GM21529 (cell line): ENCODE results near the gene ADAMTSL2.

Experiments
- ATAC-seq: cut with Tn5 transposase; IDR thresholded peaks from one replicate; pipeline ENCODE4 v1.9.1; 2021; ENCODE audit not compliant: unreplicated experiment

Gene ADAMTSL2

DNA sequence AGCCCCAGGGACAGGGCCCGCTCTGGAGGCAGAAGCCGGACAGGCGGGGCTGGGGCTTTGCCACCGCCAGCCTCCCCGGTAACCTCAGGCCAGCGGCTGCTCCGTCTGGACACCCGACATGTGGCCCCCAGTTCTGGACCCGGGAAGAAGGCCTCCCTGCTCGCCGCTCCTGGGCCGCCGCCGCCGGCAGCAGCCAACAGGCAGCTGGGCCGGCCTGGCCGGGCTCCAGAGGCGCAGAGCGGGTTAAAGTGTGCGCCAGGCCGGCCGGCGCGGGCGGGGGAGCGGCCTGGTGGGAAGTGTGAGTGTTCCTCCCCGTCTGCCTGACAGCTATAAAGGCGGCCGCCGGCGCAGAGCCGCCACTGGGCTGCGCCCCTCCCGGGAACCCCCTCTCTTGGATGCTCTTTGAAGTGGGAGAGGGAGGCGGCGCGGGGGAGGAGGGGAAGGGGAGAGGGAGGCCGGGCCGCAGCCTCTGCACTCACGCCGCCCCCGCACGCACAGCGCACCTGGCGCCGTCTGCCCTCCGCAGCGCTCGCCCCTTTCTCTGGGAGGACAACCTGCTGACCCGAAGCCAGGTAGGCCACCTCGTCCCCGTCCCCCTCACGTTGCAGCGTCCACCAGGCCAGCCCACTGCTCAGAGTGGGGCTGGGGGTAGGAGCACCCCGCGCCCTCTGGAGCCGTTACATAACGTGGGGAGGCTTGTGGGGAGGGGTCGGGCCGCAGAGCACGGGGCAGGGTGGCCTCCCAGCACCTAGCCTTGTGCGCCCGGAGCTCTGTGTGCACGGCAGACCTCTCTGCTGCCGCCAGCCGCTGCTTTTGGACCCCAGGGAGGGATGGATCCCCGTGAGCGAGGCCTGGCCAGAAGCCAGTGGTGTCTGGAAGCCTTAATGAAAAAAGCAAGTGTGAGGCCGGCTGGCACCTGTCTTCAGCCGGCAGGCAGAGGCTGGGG lies at the start of gene ADAMTSL2:
Gene ADAMTSL2 (plus strand): TSS at position 359 of the 946 bp plus-strand sequence. CDS start 2,009 bp downstream, outside the sequence.
- no peak for ATAC-seq

DNA sequence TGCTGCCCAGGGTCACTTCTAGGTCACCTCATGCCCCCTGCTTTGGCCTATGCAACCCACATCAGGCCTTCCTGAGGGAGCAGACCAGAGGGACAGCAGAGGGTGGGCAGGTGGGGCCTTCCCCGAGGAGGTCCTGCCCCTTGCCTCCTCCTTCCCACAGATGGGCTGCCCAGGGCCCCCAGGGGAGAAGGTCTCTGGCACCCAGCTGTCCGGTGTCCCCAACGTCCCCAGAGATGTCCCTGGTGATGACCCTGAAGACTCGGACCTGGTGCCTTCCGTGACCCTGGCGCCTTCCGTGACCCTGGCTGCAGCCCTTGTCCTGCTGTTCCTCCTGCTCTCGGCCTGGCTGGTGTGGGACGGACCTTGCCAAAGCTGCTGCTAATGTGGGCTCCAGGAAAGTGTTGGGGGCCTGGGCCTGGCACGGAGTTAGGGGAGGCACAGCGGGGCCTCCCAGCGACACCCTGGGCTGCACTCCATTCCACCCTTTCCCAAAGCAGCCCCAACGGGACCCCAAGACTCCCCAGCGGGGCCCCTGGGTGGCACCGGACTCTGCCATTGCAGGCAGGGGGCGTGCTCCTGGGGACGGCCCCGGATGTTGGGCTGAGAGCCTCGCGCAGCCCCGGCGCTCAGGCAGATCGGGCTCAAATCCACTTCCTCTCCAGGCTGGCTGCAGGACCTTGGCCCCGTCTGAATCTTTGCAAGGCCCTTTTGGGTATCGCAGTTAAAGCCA lies 48.8 kb upstream of the ADAMTSL2 start:
- ATAC-seq = no peak

DNA sequence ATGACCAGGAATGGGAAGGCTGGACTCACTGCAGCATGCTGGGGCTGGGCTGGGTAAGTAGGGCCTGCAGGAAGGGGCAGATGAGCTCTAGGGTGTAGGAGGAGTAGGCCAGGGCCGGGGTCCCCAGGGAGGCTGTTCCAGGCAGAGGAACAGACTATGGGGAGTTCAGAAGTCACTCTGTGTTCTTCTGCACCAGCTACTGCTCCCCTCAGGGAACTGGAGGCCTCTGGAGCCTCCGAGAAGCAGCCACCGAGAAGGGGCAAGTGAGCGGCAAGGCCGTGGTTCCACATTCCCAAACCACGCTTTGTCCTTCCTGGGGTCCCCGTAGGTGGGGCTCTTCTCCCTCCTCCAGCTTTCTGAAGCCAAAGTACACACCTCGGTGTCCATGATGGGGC lies 47.2 kb upstream of the ADAMTSL2 start:
- no peak for ATAC-seq

DNA sequence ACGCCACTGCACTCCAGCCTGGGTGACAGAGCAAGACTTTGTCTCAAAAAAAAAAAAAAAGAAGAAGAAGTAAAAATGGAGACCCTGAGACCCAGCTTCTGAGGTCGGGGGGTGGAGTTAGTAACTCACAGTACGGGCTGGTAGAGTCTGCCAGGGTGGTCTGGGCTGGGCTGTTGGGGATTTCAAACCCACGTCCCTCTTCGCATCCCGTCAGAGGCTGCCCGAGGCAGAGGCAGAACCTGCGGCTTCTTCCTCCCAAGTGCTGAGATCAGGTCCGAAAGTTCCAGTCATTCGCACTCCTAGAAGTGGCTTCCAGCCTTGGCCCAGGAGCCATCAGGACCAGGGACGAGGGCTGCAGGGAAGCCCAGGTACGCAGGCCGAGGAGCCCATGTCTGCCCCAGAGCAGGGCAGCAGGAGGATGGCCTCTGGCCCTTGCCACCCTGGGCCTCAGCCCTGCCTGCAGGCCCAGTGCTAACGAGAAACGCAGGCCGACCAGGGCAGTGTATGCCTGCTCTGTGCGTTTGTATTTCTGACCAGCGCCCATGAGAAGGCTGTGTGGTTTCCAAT lies 45.7 kb upstream of the ADAMTSL2 start:
- ATAC-seq = no peak

DNA sequence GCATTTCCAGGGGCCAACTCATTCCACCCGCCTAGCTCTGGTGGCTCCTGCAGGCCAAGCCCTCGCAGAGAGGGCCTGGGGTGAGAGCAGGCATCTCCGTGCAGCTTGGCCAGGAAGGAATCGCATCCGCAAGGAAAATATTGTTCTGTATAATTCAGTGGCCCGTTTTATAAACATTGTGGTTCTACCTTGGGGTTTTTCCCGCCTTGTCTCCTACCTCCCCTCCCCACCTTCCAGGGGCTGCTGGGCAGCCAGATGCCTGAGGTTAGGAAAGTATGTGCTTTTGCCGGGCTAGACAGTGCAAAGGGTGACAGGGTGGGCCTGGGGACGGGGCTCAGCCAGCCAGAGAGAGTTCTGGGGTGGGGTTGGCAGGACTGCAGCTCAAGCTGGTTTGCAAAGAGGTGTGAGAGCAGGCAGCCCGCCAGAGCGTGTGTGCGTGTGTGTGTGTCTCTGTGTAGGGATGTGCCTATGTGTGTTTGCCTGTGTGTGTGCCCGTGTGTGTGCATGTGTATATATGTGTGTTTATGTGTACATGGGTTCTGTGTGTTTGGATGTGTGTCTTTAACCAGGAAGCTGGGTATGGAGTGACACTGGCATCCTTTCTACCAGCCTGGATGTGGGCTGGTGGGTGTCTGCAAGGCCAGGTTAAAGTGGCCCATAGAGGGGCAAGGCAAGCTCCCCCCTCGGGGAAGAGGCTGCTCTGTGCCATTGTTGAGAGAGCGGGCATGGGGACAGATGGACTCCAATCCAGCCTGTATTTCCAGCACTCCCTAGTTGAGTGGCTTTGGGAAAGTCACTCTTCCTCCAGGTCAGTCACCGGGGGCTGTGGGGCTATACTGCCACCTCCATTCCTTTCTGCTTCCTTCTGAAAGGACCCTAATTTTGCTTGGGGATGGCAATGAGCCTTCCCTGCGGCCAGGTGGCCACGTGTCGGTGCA lies 45.0 kb upstream of the ADAMTSL2 start:
- ATAC-seq = no peak

DNA sequence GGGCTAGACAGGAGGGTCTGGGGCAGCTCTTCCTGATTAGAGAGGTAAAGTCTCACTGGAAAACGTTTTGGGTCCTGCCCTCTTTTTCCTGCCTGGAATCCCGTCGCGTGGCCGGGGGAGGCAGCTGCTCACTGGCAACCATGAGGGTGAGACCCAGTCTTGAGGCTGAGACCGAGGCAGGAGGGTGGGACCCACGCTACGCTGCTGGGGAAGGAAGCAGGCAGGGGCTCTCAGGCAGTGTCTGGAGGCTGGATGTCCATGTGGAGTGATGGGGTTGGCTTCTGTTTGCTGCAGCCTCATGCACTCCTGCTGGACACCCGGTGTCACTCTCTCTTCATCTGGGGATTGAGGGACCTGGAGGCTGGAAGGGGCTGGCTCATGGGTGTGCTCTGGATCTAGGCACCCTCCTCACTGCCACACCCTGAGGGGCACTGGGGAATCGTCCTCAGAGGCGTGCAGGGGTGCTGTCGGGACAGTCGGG lies 44.3 kb upstream of the ADAMTSL2 start:
- no peak for ATAC-seq

DNA sequence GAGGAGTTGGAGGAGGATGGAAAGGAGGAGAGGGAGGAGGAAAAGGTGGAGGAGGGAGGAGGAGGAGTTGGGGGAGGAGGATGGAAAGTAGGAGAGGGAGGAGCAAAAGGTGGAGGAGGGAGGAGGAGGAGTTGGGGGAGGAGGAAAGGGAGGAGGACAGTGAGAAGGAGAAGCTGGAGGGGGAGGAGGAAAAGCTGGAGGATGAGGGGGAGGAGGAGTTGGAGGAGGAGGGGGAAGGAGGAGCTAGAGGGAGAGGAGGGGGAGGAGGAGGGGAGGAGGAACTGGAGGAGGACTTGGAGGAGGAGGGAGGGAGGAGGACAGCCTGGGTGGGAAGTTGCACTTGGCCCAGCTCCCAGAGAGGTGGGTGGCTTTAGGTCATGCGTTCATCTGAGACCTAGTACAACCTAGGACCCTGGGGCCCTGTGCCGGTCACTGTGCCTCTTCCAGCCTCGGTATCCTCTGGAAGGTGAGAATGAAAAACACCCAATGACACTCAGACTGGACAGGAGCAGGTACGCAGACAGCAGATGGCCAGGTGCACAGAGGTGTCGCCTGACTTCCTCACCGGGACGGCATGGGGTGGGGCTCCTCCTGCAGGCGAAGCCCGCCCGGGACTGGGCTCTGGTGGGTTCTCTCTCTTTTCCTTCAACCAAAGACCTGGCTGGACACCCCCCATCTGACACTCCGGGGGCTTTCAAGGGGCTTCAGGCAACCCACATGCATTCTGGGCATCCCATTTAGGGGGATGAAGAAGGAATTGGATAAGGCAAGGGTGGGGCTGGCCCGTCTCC lies 43.4 kb upstream of the ADAMTSL2 start:
- ATAC-seq = no peak

DNA sequence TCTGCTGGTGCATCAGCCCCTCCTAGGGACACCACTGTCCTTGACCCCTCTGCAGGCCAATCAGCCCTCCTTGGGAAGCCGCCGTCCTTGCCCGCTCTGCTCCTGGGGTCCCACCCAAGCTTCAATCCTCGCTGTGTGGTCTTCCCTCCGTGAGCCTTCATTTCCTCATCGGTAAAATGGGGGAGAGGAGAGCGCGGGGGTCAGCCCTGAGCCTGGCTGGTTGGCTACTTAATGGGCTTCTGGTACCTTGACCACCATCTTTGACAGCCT lies 42.9 kb upstream of the ADAMTSL2 start:
- ATAC-seq = no peak

DNA sequence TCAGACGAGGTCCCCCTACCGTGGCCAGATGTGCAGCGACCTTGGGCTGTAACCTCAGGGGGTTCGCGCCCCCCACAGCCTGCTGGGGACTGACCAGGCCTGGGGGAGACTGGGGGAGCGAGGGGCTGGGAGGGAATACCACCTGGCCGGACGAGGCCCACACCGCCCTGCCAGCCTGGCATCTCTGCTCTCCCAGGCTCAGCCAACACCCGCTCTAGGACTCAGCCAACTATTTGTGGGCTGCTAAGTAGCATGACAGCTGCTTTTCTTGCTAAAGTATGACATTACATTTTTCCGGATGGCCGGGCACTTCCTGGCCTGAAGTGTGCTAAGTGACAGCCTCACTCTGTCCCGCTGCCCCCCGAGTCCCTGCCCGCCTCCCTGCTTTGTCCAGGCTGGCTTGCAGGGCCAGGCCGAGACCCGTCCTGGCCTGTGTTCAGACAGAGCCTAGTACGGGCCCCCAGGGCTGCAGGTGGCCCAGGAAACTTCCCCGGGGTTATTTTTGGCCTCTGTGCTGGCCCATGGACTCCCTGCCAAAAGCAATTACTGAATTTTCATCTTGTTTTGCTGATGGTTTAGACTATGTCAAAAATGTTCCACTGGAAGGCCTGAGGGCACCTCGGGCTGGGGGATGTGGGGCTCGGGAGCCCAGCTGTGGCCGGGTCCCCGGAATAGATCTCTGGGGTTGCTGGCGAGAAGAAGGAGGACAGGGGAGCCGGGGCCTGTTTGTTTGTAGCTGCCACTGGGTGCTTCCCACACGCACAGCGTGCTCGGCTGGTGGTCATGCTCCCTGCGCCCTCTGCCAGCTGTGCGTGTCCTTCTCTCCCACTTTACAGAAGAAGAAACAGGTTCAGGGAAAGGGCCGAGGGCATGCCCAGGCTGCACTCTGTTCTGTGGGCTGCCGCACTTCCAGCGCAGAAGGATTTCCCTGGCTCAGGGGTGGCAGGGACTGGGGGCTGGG lies 42.2 kb upstream of the ADAMTSL2 start:
- no peak for ATAC-seq

DNA sequence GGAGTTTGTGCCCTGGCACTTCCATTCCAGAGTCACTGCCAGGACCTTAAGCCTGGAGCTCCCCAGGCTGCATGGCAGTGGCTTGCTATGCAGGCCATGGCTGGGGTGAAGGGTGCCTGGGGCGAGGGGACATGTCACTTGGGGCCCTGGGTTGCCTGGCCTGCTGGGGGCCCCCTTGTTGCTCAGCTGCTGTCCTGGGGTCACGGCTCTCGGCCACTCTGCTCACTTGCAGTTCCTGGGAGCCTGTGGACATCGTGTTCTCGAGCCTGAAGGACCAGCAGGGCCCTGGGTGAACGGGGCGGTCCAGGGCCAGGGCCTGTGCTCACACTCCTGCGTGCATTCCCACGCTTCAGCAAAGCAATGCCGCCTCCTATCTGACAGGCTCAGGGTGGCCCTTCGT lies 41.1 kb upstream of the ADAMTSL2 start:
- ATAC-seq = no peak

DNA sequence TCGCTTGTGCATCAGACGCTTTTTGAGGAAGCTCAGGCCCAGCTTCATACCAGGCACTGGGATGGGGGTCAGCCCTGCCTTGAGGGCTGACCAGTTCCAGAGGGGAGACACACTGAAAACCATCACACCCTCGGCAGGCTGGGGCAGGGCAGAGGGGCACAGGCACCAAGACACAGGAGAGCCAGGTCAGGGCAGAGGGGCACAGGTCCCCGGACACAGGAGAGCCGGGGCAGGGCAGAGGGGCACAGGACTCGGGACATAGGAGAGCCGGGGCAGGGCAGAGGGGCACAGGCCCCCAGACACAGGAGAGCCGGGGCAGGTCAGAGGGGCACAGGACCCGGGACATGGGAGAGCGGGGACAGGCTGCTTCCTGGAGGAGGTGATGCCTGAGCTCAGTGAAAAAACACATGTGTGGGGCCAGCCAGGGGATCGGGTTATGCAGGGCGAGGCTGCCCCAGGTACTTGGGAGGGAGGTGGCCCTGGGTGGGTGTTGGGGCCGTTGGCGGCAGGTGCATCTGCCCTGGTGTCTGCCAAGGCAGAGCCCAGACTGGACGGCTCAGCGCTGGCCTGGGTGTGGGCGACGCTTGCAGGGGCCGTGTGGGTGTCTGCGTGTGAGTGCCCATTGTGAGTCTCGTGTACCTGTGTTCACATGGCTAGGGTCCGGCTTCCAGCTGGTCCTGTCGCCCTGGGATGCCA lies 40.5 kb upstream of the ADAMTSL2 start:
- no peak for ATAC-seq

DNA sequence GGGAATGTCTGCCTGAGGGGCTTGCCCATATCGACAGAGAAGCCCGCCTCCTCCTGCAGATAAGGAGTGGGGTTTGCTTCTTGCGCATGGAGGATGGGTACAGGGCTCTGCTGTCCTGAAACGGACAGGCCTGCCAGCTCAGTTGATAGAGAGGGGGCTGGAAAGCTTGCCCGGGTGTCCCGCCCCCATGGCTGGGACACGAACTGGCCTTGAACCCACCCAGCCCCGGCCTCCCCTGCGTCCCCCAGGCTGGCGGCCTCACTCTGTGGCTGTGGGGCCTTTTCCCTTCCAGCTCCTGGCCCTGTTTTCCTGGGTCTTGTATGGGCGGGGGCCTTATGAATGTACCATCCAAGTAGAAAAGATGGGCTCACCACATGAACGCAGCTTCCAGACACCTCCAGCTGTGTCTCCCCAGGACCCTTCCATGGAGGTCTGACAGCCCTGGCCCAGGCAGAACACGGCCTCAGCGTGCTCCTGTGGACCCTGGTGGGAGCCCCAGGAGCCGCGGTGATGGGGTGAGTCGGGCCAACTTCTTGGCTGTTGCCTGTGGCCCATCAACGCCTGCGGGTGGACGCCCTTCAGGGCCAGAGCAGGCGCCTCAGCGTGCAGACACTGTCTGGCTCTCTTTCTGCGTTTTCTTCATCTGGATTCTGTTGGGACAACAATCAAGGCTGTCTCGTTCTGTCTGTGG lies 39.7 kb upstream of the ADAMTSL2 start:
- no peak for ATAC-seq

DNA sequence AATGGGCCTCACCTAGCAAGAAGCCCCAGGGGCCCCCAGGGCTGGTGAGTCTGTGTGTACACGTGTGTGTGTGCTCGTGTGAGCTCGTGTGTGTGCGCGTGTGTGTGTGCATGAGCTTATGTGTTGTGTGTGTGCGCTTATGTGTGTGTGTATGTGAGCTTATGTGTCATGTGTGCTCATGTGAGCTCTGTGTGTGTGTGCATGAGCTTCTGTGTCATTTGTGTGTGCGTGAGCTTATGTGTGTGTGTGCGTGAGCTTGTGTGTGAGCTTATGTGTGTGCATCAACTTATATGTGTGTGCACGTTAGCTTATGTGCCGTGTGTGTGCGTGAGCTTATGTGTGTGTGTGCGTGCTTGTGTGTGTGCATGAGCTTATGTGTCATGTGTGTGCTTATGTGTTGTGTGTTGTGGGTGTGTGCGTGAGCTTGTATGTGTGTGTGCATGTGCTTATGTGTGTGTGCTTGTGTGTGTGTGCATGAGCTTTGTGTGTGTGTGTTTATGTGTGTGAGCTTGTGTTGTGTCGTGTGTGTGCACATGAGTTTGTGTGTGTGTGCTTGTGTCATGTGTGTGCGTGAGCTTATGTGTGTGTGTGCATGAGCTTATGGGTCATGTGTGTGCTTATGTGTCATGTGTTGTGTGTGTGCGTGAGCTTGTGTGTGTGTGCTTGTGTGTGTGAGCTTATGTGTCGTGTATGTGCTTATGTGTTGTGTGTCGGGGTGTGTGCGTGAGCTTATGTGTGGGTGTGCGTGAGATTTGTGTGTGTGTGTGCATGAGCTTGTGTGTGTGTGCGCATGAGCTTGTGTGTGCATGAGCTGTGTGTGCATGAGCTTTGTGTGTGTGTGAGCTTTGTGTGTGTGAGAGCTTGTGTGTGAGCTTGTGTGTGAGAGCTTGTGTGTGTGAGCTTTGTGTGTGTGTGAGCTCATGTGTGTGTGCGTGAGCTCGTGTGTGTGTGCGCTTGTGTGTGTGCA lies 38.9 kb upstream of the ADAMTSL2 start:
- ATAC-seq = no peak

DNA sequence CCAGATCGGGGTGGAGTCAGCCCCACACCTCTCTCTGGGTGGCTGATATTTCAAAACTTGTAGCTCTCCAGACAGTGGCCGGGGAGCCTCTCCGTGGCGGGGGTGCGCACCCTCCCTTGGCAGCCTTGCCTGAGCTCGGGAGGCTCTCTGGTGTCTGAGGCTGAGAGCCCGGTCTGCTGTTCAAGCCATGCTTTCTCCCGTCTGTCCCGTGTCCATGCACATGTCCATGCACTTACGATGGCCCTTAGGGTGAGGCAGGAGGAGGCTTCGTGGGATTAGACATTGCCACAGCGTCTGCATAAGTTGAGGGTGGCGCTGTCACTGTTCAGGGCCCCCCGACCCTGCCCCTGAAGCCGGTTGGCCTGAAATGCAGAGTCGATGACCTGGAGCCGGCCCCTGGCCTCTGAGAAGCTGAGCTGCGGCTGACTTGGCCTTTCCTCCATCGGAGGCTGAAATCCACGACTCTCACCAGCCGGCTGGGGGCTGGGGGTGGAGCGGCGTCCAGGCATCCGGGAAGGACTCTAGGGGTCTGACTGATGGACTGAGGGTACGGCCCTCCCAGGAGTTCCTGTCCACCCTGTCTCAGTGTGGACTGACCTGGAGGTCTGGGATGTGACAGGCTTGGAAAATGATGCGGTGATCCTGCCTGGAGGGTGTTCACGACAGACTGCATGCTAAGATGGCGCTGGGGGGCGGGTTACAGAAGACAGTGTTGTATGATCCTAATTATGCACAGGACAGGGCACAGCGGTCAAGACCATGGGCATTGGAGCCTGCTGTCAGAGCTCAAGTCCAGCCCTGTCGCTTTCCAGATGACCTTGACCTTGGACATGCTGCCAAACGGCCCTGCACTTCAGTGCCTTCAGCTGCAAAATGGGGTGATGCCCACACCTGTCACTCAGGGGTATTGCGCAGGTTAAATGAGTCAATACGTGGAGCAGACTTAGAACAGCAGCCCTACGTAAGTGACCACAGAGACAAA lies 37.4 kb upstream of the ADAMTSL2 start:
- ATAC-seq = no peak

DNA sequence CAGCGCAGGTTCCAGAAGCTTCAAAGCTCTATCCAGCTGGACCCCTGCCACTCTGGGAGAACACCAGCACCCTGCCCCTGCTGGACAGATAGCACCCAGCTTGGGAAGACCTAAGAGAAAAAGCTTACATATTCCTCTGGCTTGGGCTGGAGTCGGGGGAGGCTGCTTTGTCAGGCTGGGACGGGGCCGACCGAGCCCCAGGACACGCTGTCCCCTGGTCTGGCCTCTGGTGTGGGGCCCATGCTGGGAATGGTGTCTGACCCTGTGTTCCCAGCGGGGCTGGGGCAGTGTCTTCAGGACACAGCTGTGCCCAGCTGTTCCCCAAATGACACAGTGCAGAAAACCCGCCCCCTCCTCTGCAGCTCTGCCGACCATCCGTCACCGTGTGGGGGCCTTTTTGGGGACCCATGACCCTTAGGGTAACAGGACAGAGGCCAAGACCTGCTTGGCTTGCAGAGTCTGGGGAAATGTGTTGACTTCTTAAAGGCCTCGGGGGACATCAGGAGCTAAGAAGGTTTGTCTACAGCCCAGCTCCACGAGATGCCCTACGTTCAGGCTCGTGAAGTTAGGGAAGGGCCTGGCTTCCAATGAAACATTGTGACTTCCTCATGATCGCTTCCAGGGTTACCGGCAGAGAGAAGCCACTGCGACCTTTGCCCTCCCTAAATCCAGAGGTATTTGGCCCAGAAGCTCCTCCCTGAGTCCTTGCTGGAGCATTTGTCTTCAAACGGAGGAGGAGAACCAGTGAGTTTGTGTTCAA lies 35.2 kb upstream of the ADAMTSL2 start:
- ATAC-seq = no peak
